CD4-positive, alpha-beta T cell treated with Interleukin-15 for 1 hour (primary cell): ENCODE results near the gene MAP2K3.
"Not testable (repeated sequence)": the region's sequence is repeated elsewhere in the genome, so short reads cannot be mapped to it uniquely, and the experiment has no call there.

Source experiments
- DNase-seq: peaks from one replicate; pipeline ENCODE4 v3.0.0-alpha.2; 2020

MAP2K3 gene

DNA sequence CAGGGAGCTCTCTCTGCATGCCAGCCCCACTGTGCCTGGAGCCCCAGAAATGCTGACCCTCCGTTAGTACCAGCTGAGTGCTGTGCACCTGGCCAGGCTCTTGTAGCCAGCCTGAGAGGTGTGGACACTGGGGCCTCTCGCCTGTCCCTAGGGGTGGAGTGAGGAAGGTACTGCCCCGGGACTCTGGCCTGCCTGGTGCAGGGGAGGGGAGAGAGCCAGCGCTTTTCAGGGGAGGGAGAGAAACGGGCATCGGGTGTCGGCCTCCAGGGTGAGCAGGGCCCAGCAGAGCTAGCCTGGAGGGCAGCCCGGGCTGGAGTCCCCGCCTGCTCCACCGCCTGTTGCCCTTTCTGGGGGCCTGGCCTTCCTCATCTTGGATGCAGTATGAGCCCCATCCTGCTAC is 13.1 kb downstream of the MAP2K3 start:
- no peak for DNase-seq

DNA sequence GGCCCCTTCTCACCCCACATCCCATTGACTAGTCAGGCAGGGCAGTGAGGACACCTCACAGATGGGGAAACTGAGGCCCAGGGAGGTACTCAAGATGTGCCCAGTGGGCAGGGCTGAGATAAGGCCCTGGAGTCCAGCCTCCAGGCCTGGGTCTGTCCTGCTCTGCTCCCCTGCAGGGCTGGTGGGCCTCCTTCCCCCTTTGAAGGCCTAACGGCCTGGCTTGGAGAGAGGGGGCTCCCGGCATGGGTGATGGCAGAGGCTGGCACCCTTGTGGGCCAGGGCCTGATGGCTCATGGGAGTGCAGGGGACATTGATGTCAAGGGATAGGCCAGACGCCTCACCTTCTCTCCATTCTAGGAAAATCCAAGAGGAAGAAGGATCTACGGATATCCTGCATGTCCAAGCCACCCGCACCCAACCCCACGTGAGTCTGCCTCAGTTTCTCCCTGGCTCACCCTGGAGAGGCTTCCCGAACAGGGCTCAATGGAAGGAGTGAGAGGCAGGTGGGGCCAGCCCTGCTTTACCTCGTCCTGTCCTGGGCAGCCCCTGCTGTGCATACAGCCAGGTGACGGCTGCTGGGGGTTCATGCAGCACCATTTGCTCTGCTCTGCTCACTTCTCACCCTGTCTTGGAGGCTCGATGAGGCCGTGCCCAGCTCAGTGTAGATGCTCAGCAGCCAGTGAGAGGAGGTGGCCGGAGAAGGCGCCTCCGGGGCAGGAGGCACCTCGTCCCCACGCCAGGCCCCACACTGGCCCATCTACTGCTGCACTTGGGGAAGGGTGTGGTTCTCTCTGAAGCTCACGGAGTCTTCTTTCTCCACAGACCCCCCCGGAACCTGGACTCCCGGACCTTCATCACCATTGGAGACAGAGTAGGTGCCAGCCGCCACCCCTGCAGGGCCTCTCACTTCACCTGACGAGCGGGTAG is 13.8 kb downstream of the MAP2K3 start:
- DNase-seq = no peak

DNA sequence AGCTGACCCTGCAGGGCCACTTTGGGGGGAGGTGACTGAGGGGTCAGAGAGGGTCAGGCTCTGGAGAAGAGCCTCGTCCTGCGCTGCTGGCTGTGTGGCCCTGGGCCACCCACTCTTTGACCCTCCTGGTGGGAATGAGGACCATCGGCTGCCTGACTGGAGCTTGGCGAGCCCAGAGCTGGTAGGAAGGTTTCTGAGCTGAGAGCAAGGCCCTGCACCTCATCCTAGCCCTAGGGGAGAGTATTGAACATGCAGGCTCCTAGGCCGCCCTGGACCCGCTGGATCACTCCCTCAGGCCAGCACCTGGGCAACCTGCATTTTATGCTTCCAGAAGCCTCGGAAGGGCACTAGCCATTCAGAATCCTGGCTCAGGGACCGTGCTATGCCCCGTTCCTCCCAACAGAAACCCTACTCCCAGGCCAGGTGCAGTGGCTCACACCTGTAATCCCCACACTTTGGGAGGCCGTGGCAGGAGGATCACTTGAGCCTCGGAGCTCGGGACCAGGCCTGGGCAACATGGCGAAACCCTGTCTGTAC is 14.5 kb downstream of the MAP2K3 start:
- DNase-seq = no peak

DNA sequence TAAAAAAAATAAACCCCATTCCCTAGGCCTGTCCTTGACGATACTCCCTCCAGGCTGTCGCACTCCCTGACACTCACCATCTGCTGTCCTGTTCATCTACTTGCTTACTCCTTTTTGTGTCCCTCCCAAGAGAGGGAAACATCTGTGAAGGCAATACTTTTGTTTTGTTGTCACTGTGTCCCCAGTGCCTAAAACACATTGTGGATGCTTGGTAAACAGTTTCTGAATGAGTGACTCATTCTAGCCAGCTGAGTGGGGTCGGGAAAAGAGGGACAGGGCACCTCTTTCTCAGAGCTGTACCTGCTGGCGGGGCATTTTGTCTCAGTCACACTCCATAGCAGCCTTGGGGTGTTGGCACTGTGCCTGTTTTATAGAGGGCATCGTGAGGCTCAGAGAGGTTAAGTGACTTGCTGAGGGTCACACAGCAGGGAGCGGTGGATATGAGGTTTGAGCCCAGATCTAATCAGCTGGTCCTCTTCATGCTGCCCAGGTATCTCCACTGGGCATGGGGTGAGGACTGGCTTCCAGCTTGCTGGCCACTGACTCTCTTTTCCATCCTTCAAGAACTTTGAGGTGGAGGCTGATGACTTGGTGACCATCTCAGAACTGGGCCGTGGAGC is 15.6 kb downstream of the MAP2K3 start:
- no peak for DNase-seq

DNA sequence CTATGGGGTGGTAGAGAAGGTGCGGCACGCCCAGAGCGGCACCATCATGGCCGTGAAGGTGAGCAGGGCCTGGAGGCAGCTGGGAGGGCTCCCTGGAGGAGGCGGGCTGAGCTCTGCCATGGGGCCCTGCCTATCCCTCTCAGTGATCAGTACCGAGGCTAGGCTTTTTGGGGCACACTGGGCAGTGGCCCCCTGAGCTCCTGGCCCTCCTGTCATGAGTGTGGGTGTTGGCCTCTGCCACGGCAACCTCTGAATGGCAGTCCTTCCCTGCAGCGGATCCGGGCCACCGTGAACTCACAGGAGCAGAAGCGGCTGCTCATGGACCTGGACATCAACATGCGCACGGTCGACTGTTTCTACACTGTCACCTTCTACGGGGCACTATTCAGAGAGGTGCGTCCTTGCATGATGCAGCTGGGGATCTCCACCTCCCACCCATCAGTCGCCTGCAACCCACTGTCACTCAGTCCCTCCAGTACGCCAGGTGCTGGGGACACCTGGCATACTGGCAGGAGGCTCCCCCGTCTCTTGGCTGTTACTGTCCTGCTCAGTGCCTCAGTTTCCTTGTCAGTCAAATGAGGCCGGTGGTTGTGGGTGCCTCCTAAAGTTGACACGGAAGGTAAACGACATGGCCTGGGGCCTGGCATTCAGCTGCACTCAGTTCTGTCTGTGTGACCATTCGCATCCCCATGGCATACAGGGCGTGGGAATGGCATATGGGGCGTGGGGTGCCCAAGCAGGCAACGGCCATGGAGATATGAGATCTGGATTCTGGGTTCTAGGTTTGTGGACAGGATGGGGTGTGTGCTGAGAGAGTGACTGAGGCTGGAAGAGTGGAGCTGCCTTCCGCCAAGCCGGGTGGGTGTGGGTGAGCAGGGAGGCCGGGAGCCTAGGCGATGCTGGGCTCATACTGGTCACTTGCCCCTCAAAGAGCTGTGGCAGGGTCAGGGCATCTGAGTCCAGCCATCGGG is 16.4 kb downstream of the MAP2K3 start:
- no peak for DNase-seq

DNA sequence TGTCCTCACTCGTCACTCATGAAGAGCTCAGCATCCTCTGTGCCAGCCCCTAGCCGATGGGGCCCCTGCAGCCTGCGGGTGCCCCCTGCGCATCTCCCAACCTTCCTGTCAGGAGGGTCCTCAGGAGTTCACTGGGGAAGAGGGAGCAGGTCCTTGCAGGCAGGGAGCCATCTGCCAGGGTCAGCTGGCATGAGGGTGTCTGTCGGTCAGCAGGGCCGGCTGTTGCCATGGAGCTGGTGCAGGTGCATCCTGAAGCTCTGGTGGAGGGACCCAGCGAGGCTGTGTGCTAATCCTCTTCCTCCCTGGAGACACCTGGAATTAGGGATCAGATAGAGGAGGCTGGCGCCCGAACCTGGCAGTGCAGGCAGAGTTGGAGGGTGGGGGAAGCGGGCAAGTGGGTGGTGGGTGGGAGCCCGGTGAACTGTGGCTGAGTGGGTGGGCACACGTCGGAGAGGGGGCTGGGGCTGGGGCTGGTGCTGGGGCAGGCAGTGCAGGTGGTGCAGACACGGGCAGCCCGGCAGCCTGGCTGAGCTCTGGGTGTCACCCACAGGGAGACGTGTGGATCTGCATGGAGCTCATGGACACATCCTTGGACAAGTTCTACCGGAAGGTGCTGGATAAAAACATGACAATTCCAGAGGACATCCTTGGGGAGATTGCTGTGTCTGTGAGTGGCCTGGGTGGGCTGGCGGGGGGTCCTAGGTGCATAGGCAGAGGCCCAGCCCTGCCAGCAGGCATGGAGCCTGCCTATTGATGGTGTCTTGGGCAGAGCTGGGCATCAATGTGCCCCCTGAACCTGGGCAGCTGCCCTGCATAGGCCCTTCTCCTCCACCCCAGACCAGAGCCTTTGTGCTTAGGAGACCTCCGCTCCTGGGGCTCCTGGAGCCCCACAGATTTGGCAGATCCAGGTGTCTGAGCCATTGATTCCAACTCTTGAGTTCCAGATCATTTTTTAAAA is 17.4 kb downstream of the MAP2K3 start:
- DNase-seq = no peak

DNA sequence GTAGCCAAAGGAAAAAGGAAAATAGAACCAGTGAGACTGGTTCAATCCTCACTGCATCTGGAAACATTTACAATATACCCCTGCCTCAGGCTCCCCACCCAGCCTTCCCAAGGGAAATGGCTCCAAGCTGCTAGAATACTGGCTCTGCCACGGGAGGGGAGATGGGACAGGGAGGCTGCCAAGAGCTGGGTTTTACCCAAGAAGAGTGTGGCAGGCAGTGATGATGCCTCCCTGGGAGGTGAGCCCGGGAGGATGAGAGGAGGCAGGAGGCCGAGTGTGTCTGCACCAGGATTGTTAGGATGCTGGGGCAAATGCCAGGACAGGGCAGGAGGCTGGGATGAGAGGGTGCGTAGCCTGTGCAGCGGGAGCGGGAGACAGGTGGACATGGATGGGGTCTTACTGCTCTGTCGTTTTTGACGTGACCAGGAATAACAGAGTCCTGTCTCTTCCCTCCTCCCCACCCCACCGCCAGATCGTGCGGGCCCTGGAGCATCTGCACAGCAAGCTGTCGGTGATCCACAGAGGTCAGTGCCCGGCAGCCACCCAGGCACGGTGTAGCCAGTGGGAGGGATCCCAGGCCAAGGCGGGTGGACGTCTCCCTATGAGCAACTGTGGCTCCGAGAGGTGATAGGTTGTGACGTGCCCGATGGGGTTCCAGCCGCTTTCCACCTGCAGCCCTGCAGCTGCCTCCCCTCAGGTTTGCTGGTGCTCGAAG is 18.4 kb downstream of the MAP2K3 start:
- DNase-seq = no peak

DNA sequence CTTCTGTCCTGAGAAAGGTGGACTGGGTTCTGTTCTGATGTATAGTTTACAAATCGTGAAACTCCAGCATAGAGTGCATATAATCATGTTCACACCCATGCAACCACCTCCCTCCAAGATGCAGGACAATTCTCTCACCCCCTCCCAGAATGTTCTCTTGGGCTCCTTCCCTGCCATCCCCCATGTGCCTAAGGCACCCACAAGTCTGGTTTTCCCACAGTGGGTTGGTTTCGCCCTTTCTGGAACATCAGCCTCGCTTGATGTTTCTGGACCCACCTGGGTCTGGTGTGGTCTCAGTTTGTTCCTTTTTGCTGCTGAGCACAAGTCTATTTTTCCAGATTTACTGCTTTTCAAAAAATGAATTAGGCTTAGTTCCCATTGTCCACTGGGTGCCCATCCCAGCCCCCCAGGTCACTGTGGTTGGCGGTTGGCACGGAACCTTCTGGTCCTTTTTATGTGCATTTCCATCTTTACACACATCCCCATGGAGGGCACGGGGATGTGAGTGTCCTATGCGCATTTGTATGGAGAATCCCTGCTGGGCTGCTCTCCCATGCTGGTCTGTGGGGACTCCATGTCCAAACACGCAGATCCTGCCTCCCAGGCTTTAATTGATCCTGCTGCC is 19.0 kb downstream of the MAP2K3 start:
- no peak for DNase-seq

DNA sequence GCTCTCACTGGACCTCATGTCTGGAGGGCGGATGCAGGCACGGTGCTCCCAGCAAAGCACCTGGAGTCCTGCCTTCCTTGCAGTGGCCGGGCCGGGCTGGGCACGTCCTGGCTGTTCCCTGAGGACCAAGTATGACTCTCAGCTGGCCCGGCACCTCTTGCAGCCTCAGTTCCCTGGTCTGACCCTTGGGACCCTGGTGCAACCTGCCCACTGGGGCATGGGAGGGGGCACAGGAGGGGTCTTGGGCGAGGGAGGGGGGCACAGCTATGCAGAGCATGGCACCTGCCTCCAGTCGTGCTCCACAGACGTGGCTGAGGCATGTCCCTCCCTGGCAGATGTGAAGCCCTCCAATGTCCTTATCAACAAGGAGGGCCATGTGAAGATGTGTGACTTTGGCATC is 19.6 kb downstream of the MAP2K3 start:
- peak; percentile 16 for DNase-seq

DNA sequence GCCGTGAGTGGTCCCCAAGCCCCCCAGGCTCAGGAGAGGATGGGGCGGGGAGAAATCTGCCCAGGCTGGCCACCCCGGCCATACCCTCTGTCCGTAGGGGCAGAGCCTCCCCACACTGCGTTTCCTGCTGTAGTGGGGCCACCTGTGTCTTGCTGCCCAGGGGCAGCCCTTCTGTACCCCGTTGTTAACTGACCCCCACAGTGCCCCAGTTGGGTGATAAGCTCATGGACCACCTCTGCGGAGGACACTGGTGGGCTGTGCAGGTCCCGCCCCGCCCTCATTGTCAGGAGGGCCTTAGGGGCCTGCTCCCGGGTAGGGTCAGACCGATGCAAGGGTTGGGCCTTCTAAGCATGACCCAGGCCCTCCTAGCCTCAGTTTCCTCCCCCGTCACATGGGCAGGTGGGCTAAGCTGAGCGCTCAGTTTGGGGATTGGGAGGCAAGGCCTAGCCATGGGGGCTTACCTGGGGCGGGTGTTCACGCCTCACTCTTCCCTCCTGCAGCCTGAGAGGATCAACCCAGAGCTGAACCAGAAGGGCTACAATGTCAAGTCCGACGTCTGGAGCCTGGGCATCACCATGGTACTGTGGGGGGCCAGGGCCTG is 20.1 kb downstream of the MAP2K3 start:
- peak; percentile 15 for DNase-seq

DNA sequence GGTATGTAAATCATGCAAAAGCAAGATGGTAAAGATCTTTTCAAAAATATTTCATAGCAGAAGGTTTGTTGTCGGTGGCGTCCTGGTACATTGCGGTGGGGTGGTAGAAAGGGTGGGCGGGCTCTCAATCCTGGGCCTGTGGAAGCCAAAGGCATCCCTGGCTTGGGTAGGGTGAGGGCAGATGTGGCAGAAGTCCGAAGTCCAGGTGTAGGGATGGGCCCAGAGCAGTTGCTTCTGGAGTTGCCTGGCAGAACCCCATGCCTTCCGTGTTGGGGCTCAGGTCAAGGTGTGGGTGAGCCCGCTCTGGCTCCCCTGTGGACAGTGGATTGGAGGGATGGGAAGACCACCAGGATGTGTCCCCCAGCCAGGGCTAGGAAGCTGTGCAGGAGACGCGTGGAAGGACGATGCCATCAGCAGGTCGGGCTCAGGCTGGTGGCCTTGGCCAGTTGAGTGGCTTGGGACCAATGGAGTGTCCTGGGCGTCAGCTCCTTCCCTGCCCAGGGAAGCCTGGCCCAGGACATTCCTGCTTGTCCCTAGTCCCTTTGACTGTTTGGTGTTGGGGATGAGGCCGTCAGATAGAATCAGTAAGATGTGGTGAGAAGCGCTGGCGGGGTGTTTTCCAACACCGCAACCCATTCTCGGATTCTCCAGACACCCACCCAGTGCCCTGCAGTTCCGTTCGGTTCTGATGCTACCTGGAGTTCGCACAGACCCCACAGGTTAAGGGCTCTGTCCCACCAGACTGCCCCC is 21.1 kb downstream of the MAP2K3 start:
- DNase-seq = peak; percentile 16

DNA sequence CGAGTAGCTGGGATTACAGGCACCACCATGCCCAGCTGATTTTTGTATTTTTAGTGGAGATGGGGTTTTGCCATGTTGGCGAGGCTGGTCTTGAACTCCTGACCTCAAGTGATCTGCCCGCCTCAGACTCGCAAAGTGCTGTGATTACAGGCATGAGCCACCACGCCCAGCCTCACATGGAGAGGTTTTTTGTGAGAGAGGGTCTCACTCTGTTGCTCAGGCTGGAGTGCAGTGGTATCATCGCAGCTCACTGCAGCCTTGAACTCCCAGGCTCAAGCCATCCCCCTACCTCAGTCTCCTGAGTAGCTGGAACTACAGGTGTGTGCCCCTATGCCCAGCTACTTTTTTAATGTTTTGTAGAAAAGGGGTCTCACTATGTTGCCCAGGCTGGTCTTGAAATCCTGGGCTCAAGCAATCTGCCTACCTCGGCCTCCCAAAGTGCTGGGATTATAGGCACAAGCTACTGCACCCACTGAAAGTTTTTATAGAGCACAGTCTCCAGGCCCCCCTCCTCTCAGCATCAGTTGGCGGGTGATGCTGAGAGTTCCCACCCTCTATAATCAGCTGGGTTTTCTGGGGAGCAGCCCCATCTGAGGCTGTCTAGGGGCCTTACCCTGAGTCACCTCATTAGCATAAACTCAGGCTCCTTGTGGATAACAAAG is 22.2 kb downstream of the MAP2K3 start:
- DNase-seq = peak; percentile 9

DNA sequence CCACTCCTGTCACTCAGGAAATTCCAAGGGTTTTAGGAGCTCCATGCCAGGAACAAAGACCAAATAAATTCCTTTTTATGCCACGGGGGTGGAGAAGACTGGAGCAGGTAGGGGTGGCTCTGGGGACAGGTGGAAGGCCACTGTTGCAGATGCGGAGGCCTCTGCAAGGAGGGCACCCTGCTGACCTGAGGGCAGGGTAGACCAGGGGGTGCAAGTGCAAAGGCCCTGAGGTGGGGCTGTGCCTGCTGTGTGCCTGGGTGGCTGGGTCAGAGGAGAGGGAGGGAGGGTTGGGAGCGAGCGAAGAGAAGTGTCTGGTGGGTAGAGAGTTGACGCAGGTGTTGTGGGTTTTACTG is 22.7 kb downstream of the MAP2K3 start:
- not testable (repeated sequence) for DNase-seq

DNA sequence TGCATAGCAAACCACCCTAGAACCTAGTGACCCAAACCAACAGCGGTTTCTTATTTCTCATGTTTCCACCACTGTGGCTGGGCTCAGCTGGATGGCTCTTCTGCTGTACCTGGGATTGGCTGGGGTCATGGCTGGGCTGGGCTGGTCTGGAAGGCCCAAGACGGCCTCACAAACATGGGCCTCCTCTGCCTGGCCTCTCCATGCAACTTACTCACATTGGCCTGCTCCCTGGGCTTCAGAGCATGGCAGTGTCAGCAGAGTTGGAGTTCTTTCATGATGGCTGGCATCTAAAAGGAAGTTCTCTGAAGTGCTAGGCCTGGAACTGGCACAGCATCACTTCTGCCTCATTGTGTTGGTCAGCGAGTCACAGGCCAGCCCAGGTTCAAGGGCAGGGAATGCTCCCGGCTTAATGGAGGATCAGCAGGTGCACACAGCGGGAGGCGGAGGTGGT is 24.4 kb downstream of the MAP2K3 start:
- not testable (repeated sequence) for DNase-seq

DNA sequence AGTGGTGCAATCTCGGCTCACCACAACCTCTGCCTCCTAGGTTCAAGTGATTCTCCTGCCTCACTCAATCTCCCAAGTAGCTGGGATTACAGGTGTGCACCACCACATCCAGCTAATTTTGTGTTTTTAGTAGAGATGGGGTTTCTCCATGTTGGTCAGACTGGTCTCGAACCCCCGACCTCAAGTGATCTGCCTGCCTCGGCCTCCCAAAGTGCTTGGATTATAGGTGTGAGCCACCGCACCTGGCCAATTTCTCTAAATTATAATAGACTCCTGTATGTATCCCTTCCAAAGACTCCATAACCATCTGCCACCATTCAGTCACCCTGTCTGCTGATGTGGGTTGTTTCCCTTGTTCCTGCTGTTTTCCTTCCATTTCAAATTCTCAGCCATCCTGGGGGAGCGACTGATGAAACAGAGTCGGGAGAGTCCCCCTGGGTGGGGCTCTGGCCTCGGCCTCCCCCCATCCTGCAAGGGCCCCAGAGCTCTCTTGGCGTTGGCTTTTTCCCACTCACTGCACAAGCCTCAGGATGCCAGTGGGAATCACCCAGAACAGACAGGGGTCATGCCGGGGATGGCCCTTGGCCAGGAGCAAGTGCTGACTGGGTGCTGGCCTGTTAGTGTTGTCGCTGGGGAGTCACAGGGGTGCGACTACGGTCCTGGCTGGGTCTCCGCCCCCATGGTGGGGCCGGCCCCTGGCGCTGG is 25.7 kb downstream of the MAP2K3 start:
- not testable (repeated sequence) for DNase-seq

DNA sequence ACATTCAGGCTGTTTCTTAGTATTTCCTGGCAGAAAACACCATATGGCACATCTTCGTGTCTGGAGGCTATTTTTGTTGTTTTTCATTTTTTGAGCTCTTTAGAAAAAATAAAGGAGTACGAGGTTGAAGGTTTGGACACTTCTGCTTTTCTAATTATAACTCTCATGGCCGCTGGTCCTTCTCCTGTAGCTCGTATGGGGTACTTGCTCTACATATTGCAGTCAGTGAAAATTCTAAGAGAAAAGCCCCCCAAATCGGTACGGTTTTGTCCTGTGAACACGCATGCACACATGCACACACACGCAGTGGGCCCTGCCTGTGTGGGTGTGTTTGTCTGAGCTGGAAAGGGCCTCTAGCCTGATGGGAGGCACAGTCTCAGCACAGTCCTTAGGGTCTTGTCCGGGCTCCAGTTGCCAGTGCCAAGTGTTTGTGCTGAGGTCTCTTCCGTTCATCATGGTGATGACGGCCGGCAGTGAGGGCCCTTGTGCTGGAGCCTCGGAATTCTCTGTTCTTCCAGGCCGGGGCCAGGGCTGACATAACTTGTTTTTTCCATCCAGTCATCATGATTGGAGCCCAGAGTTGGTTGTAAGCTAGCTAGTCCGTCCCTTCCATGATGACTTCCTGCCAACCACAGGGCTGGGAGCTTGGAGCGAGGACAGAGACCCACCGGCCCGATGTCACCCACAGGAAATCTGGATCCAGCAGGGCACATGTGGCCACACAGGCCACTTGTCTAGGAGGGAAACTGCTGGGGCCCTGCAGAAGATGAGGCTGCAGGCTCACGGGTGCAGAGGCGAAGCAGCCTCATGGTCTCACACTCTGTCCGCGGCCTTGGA is 26.5 kb downstream of the MAP2K3 start:
- not testable (repeated sequence) for DNase-seq

DNA sequence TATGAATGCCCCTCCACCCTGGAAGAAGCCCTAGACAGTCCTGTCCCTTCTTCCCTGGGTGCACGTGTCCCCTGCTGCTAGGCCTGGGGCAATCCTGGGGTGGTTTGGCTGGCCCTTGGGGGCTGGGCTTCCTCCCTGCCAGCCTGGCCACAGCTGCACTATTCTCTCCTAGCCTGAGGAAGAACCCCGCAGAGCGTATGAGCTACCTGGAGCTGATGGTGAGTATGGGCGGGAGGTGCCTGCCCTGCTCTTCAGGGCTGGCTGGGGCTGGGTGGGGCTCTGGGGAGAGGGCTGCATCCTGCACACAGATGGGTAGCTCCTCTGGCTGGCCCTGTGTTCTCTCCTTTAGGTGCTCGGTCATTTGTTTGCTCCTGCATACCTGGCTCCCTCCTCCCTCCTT is 28.8 kb downstream of the MAP2K3 start:
- DNase-seq = no peak
